Vagina (tissue), 2 donors: Measurements from ENCODE around the gene KCNIP4.

Source experiments
- POLR2AphosphoS5 ChIP-seq, 2 donors: sonication (generic); formaldehyde crosslinking; IDR thresholded peaks; one replicate each; pipeline ENCODE4 v1.9.0; 2017; ENCODE audit warnings: antibody characterized with exemption in 2 of 2, mild to moderate bottlenecking in 2 of 2, low read depth in 1 of 2; ENCODE audit not compliant: insufficient read depth in 1 of 2
- TF ChIP-seq, protein P1 (sequence below), 3 experiments: fragments of 450-650 bp in 2 of 3; fragments of 200-600 bp in 1 of 3; sonication (generic) in 1 of 3; IDR thresholded peaks; one replicate each; pipeline ENCODE4 v1.5.1; 2017 to 2019; ENCODE audit warnings: antibody characterized with exemption in 3 of 3, mild to moderate bottlenecking in 2 of 3, moderate library complexity in 2 of 3

DNA sequence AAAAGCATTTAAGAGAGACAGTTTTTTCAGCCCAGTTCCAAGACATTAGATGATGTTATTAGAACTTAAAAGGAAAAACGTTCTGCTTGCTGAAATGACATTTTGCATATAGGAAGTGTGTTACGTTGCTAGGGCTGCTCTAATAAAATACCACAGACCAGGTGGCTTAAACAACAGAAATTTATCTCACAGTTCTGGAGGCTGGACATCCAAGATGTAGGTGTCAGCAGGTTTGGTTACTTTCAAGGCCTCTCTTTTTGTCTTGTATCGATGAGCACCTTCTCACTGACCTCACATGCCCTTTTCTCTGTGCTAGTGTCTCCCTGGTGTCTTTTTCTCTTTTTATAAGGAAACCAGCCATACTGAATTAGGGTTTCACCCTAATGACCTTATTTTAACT, 1043.6 kb downstream of the KCNIP4 start:
- TF ChIP-seq POLR2AphosphoS5 (IDR thresholded peaks at IDR 0.05; ENCODE audit: insufficient read depth in 1 of 2, low read depth in 1 of 2): no peak
- TF ChIP-seq, protein P1, sequence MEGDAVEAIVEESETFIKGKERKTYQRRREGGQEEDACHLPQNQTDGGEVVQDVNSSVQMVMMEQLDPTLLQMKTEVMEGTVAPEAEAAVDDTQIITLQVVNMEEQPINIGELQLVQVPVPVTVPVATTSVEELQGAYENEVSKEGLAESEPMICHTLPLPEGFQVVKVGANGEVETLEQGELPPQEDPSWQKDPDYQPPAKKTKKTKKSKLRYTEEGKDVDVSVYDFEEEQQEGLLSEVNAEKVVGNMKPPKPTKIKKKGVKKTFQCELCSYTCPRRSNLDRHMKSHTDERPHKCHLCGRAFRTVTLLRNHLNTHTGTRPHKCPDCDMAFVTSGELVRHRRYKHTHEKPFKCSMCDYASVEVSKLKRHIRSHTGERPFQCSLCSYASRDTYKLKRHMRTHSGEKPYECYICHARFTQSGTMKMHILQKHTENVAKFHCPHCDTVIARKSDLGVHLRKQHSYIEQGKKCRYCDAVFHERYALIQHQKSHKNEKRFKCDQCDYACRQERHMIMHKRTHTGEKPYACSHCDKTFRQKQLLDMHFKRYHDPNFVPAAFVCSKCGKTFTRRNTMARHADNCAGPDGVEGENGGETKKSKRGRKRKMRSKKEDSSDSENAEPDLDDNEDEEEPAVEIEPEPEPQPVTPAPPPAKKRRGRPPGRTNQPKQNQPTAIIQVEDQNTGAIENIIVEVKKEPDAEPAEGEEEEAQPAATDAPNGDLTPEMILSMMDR (IDR thresholded peaks at IDR 0.05): no peak
